Measurements from ENCODE around the gene EPRS1.
"Not testable (repeated sequence)": the region's sequence is repeated elsewhere in the genome, so short reads cannot be mapped to it uniquely, and the experiment has no call there.

EPRS1 gene

GRCh38 chr1:220037810-220038209 is 8.5 kb downstream of the EPRS1 start:
- not testable (repeated sequence) for DNase-seq

- DNase-seq: no peak
Observed at GRCh38 chr1:220032911-220033310, 13.4 kb downstream of the EPRS1 start.

- no peak for DNase-seq
Observed at GRCh38 chr1:220031287-220031686, 15.0 kb downstream of the EPRS1 start.

- DNase-seq: no peak
Observed at GRCh38 chr1:220028346-220028895, 17.9 kb downstream of the EPRS1 start.

GRCh38 chr1:220019071-220019470 is 27.2 kb downstream of the EPRS1 start:
- DNase-seq: no peak

GRCh38 chr1:220013497-220013896 is 32.8 kb downstream of the EPRS1 start:
- DNase-seq: no peak

- DNase-seq: no peak
Observed at GRCh38 chr1:220012259-220012658, 34.0 kb downstream of the EPRS1 start.

GRCh38 chr1:220011620-220012019 is 34.7 kb downstream of the EPRS1 start:
- DNase-seq: no peak

GRCh38 chr1:220007438-220007837 is 38.9 kb downstream of the EPRS1 start:
- no peak for DNase-seq

GRCh38 chr1:220005489-220005888 is 40.8 kb downstream of the EPRS1 start:
- no peak for DNase-seq

- no peak for DNase-seq
Observed at GRCh38 chr1:220003610-220004299, 42.5 kb downstream of the EPRS1 start.

GRCh38 chr1:220003015-220003414 is 43.3 kb downstream of the EPRS1 start:
- no peak for DNase-seq

- DNase-seq: no peak
Observed at GRCh38 chr1:220001095-220001501, 45.2 kb downstream of the EPRS1 start.

- no peak for DNase-seq
Observed at GRCh38 chr1:219999821-220000220, 46.5 kb downstream of the EPRS1 start.
